Aorta (tissue), 5 donors: ENCODE data around the gene PDE1C. TPM values are rescaled to one million over a fixed set of nuclear protein-coding genes. Genes with fewer than 3 reads are reported as not detected.
"Not testable (repeated sequence)": the region's sequence is repeated elsewhere in the genome, so short reads cannot be mapped to it uniquely, and the experiment has no call there.

Source experiments
- ATAC-seq: fragments of 200-7000 bp; cut with Tn5 transposase; one replicate; pipeline ENCODE4 v1.9.1; 2022; ENCODE audit warnings: moderate library complexity; ENCODE audit not compliant: low FRiP score
- DNase-seq, 2 donors: peaks; one replicate each; pipeline ENCODE4 v3.0.0-alpha.2; 2020
- H3K27ac ChIP-seq, 2 donors: one replicate each; pipeline ENCODE4 v1.5.1; 2013; ENCODE audit warnings: low read length in 2 of 2, mild to moderate bottlenecking in 2 of 2, moderate library complexity in 2 of 2, control low read depth in 1 of 2, inconsistent platforms in 1 of 2, low read depth in 1 of 2
- H3K27me3 ChIP-seq, 2 donors: one replicate each; pipeline ENCODE4 v1.6.1; 2013; ENCODE audit warnings: control low read depth in 1 of 2, low read length in 1 of 2, mild to moderate bottlenecking in 1 of 2, moderate library complexity in 1 of 2; ENCODE audit not compliant: insufficient read depth in 2 of 2, control insufficient read depth in 1 of 2
- H3K36me3 ChIP-seq, 2 donors: one replicate each; pipeline ENCODE4 v1.6.1; 2013; ENCODE audit warnings: control low read depth in 1 of 2, low read length in 1 of 2, mild to moderate bottlenecking in 1 of 2; ENCODE audit not compliant: insufficient read depth in 2 of 2, control insufficient read depth in 1 of 2
- H3K4me1 ChIP-seq, 2 donors: one replicate each; pipeline ENCODE4 v1.6.1; 2013; ENCODE audit warnings: low read length in 2 of 2, control low read depth in 1 of 2, mild to moderate bottlenecking in 1 of 2, moderate library complexity in 1 of 2; ENCODE audit not compliant: insufficient read depth in 2 of 2, control insufficient read depth in 1 of 2
- H3K4me3 ChIP-seq, 2 donors: one replicate each; pipeline ENCODE4 v1.5.1; 2013; ENCODE audit warnings: low read length in 2 of 2, control low read depth in 1 of 2, mild to moderate bottlenecking in 1 of 2
- H3K9me3 ChIP-seq: one replicate; pipeline ENCODE4 v1.6.1; 2013; ENCODE audit warnings: mild to moderate bottlenecking, low read length; ENCODE audit not compliant: control insufficient read depth
- WGBS, 2 donors: extraction: QIAGEN DNeasy Blood & Tissue Kit; methylation state at CpG; one replicate each; pipeline ENCODE4 v1.1.7; 2013; 5-methylcytosine and 5-hydroxymethylcytosine counted together
- intact Hi-C, 2 donors: fragments of 100-400 bp; cut with DNase I; formaldehyde crosslinking; loops; one replicate each; pipeline versions ENCODE4 v1.14.2 to v1.15.0; 2022
- polyA plus RNA-seq, 2 donors: library from polyadenylated mRNA; stranded (reverse); fragments of 200-250 nt; gene quantifications; one replicate each; pipeline ENCODE4 v1.2.3, GENCODE V29; 2013
- total RNA-seq, 2 donors: library from RNA; stranded (reverse); fragmentation: NEBNext Ultra II Directional; extraction: Animal tissue kit (Norgen Biotek cat#: 25700); gene quantifications; one replicate each; pipeline ENCODE4 v1.2.1, GENCODE V29; 2021
- donor health status: healthy with polysubstance abuse.
- donor health status: Bipolar disorder and iron deficiency.
- donor health status: DM: no; HTN: no; CAD: no.
- donor health status: DM: no; HTN: no; CAD: no.
- donor health status: DM: yes; HTN: yes; CAD: no.

PDE1C gene
- total and polyA plus RNA-seq, 4 donors, result 0.84 to 7.1 (median 4.6) TPM

DNA sequence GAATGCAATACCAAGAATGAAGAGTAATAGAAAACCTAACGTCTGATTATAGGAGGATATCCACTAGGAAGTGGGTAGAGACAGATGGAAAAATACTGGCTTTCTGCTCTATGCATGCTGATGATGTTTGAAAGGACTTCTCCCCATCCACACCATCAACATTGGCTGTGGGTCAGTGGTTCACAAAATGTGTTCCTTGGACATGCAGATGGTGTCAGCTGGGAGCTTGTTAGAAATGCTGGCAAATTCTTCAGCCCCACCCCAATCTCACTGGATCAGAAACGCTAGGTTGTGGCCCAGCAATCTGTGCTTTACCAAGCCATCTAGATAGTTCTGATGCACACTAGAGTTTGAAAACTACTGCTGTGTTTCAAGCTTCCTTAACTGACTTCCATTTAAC is 219.1 kb downstream of the PDE1C start:
- Histone ChIP-seq H3K4me3 (no peak overlapping the region), H3K27me3 (peaks cover 0 to 2% of the 10 kb centered on the region in 2 donors), H3K4me1 (no peaks in the 10 kb centered on the region), H3K27ac (no peak overlapping the region), H3K9me3 (peaks cover 1% of the 10 kb centered on the region), H3K36me3 (no peaks in the 10 kb centered on the region)
- DNase-seq, result no peak
- ATAC-seq, result no peak
- intact Hi-C loops, result no loop called here
- WGBS, 2 donors, result 59 to 72% methylated on average over 2 of the region's 2 CpGs

DNA sequence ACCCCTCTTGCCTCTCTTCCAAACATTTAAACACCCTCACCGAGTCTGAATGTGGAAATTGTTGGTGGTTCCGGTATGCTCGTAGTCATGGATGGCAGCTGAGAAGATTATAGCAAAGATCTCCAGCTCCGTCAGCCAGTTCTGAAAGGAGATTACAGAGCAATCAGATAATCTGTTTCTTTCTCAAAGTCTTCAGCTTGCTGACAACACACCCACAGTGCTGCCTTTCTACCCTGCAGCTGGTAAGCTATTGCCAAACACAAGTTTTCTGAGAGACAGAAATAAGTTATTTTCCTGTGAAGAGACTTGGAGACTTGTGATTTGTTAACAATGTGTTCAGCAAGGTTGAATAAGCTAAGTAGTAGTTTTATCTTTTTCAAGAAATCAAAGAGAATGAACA is 219.6 kb downstream of the PDE1C start:
- no peak overlapping the region for H3K27ac ChIP-seq
- DNase-seq (no peak), ATAC-seq (no peak)
- intact Hi-C loops, result no loop called here
- H3K9me3 ChIP-seq, result peaks cover 1% of the 10 kb centered on the region
- H3K36me3 ChIP-seq, result no peaks in the 10 kb centered on the region
- H3K4me1 ChIP-seq, result no peaks in the 10 kb centered on the region
- 85 to 94% methylated on average over 4 of the region's 4 CpGs for WGBS, 2 donors
- no peak overlapping the region for H3K4me3 ChIP-seq
- peaks cover 0 to 2% of the 10 kb centered on the region in 2 donors for H3K27me3 ChIP-seq

DNA sequence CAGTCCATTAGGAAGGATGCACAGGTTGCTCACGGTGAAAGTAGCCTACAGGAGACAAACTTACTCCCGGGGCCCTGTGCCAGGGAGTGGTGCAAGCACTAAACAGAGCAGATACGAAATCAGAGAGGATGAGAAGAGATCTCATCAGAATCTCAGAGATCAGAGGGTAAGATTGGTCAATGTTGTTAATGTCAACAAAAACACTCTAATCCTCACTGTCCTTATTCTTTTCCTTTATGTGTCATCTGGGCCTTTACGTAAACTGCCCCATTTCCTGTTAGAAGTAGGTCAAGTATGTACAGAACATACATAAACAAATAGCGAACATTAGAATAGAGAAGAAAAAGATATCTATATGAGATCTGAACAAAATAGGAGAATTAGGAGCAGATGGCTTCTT is 220.1 kb downstream of the PDE1C start:
- intact Hi-C loops, result no loop called here

DNA sequence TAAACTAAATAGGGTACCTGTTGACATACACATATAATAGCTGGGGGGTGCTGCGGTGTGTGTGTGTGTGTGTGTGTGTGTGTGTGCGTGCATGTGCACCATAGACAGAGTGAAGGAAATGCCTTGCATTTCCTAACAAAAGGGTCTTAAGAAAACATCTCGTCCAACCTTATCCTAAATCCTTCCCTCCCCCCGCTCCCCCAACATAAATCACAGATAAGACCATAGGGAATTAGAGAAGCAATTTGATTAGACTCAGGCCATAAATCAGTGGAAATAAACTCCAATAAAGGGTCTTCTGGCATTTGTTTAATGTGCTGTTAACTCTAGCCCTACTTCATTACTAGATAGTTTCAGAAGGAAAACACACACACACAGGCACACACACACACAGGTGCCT is 234.7 kb downstream of the PDE1C start:
- Histone ChIP-seq H3K36me3 (no peaks in the 10 kb centered on the region), H3K27ac (no peak overlapping the region), H3K4me1 (no peaks in the 10 kb centered on the region), H3K27me3 (no peaks in the 10 kb centered on the region), H3K9me3 (no peaks in the 10 kb centered on the region), H3K4me3 (no peak overlapping the region)
- 25 to 26% methylated on average over 4 of the region's 4 CpGs for WGBS, 2 donors
- DNase-seq (no peak), ATAC-seq (no peak)
- intact Hi-C loops, result no loop called here

More for the DNA sequence above, 220.1 kb downstream of the PDE1C start:
- Histone ChIP-seq H3K9me3 (peaks cover 1% of the 10 kb centered on the region), H3K27ac (no peak overlapping the region), H3K36me3 (no peaks in the 10 kb centered on the region), H3K4me3 (no peak overlapping the region), H3K27me3 (peaks cover 0 to 2% of the 10 kb centered on the region in 2 donors), H3K4me1 (no peaks in the 10 kb centered on the region)
- 83 to 87% methylated on average over 5 of the region's 5 CpGs for WGBS, 2 donors
- DNase-seq, result no peak
- no peak for ATAC-seq

DNA sequence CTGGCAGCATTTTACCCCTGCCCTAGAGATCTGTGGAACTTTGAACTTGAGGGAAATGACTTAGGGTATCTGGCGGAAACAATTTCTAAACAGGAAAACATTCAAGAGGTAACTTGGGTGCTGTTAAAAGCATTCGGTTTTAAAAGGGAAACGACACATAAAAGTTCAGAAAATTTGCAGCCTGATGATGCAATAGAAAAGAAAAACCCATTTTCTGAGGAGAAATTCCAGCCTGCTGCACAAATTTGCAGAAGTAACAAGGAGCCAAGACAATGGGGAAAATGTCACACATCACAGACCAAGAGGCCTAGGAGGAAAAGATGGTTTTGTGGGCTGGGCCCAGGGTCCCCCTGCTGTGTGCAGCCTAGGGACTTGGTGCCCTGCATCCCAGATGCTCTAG is 236.6 kb downstream of the PDE1C start:
- WGBS, 2 donors, result 86% methylated on average over 3 of the region's 3 CpGs
- not testable (repeated sequence) for ATAC-seq

DNA sequence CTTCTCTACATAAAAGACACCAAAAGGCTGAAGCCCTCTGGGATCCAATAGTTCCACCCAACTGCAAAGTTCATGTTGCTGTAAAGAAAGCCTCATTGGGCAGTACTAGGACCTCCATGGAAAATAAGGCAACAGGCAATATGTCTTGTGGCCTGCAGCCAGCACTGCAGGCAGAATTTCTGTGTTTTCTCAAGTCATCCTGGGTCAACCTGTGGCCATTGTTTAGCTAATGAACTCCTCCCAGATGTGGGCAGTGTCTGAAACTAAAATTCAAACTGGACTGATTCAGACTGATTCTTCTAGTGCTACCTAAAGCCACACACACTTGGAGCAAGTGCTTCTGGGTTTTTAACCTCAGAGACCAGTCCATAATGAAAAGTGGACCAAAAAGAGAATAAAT is 241.7 kb downstream of the PDE1C start:
- intact Hi-C loops, result no loop called here
- Histone ChIP-seq H3K27ac (no peak overlapping the region), H3K27me3 (no peaks in the 10 kb centered on the region), H3K4me3 (no peak overlapping the region), H3K36me3 (no peaks in the 10 kb centered on the region), H3K9me3 (peaks cover under 1% of the 10 kb centered on the region), H3K4me1 (no peaks in the 10 kb centered on the region)
- no peak for DNase-seq
- ATAC-seq, result no peak

More for the DNA sequence above, 236.6 kb downstream of the PDE1C start:
- H3K36me3 ChIP-seq, H3K27ac ChIP-seq, H3K9me3 ChIP-seq, intact Hi-C loops, H3K4me3 ChIP-seq, DNase-seq, H3K27me3 ChIP-seq, H3K4me1 ChIP-seq: not testable (repeated sequence)

DNA sequence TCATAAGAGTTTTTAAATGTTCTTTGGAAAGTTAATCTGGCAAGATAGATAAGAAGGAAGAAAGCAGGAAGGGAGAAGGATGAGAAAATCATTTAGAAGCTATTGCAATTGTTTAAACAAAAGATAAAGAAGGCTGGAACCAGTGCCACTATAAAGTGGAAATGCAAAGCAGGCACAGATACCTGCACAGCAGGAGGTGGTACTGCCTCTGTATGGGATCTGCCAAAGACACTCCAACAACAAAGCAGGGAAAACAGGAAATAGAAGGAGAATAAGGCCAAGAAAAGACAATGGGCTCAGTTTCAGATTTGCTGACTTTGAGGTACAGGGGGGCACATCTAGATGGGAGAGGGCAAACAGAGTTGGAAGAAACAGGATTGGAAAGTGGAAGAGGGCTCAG is 244.6 kb downstream of the PDE1C start:
- Histone ChIP-seq H3K4me1 (no peaks in the 10 kb centered on the region), H3K9me3 (peaks cover 2% of the 10 kb centered on the region), H3K36me3 (no peaks in the 10 kb centered on the region), H3K27ac (no peak overlapping the region), H3K4me3 (no peak overlapping the region), H3K27me3 (no peaks in the 10 kb centered on the region)
- intact Hi-C loops, result no loop called here
- ATAC-seq (no peak), DNase-seq (no peak)

DNA sequence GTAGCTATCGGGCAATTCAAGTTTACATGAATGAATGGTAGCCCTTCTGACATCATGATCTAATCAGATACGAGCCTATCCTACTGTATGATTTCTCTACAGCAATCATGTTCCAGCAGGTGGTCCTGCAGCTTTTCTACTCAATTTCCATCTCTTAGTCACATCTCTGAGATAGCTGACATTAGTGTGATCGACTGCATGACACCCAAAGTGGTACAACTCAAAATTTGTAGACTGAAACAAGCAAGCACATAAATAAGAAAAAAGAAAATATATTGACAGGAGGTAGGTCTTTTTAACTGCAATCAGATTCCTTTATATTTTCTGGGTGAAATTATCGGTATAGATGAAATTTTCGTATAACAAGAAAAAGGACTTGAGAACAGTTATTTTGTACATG is 251.2 kb downstream of the PDE1C start:
- Histone ChIP-seq H3K9me3 (peaks cover 2% of the 10 kb centered on the region), H3K36me3 (no peaks in the 10 kb centered on the region), H3K4me3 (no peak overlapping the region), H3K27ac (no peak overlapping the region), H3K4me1 (no peaks in the 10 kb centered on the region), H3K27me3 (no peaks in the 10 kb centered on the region)
- no peak for ATAC-seq
- DNase-seq, result no peak
- WGBS, 2 donors, result 88 to 90% methylated on average over 5 of the region's 5 CpGs
- intact Hi-C loops, result no loop called here

DNA sequence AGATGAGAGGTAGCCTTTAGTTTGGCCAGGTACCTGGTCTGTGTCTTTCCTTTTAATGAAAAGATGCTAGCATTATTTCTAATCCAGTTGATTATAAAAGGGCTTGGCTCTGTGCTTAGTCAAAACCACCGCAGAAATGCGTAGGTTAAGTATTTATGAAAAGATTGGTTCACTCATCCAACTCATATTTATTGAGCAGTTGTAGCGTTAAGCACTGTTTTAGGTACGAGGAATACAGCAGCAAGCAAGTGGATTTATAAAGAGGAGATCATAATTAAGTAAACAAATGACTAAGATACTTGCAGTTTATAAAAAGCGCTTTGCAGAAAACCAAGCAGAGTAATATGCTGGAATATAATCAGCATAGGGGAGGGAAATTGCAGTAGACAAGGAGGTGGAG is 253.4 kb downstream of the PDE1C start:
- no peak overlapping the region for H3K4me3 ChIP-seq
- ATAC-seq (no peak), DNase-seq (no peak)
- intact Hi-C loops, result no loop called here
- no peaks in the 10 kb centered on the region for H3K4me1 ChIP-seq
- no peak overlapping the region for H3K27ac ChIP-seq
- H3K27me3 ChIP-seq, result no peaks in the 10 kb centered on the region
- WGBS, 2 donors, result 73 to 90% methylated on average over 5 of the region's 5 CpGs
- H3K36me3 ChIP-seq, result no peaks in the 10 kb centered on the region
- no peaks in the 10 kb centered on the region for H3K9me3 ChIP-seq
